ENCODE results near the gene KPTN.

Gene KPTN

DNA sequence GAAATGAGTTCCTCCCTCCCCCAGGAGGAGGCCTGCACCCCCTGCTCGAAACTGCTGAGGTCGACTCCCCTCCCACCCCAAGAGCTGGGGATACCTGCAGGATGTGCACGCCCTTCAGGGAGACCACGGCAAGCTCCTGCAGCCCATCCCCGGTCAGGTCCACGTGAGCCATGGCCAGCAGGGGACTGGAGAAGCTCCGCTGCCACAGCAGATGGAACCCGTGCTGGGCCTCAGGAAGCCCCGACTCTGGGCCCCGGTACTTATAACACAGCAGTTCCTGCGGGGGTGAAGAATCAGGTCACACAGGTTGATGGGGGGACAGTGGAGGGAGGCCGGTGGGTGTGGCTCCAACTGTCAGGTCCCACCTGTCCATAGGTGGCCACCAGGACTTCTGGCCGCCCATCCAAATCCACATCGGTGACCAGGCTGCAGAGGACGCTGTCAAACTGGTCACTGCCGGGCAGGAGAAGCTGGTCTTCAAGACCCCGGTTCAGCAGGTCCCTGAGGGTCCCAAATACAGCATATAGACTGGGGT is 7.5 kb downstream of the KPTN start:
- no peaks in the 10 kb centered on the region; the same call in 1 of the 2 replicates for H4K20me1 ChIP-seq (ENCODE audit: insufficient read depth, low read length)
- no peaks in the 10 kb centered on the region for H3K9me2 ChIP-seq (replicated peaks; ENCODE audit: insufficient read depth, low read length)
- H3K27me3 ChIP-seq (replicated peaks; ENCODE audit: insufficient read depth, low read length): peaks cover 39% of the 10 kb centered on the region
- no peak overlapping the region for H3K4me3 ChIP-seq (ENCODE audit: low read length)
- H3F3A ChIP-seq (ENCODE audit: insufficient read depth, low read length): no peaks in the 10 kb centered on the region
- H3K36me3 ChIP-seq (replicated peaks; ENCODE audit: insufficient read depth, low read length): no peaks in the 10 kb centered on the region
- H3K4me1 ChIP-seq (ENCODE audit: low read length): no peaks in the 10 kb centered on the region
- H2AFZ ChIP-seq (ENCODE audit: low read length): no peak overlapping the region
- H3K4me2 ChIP-seq (ENCODE audit: low read depth, low read length): no peak overlapping the region
- H3K27ac ChIP-seq (ENCODE audit: low read length): no peak overlapping the region
- TF ChIP-seq, protein P1, sequence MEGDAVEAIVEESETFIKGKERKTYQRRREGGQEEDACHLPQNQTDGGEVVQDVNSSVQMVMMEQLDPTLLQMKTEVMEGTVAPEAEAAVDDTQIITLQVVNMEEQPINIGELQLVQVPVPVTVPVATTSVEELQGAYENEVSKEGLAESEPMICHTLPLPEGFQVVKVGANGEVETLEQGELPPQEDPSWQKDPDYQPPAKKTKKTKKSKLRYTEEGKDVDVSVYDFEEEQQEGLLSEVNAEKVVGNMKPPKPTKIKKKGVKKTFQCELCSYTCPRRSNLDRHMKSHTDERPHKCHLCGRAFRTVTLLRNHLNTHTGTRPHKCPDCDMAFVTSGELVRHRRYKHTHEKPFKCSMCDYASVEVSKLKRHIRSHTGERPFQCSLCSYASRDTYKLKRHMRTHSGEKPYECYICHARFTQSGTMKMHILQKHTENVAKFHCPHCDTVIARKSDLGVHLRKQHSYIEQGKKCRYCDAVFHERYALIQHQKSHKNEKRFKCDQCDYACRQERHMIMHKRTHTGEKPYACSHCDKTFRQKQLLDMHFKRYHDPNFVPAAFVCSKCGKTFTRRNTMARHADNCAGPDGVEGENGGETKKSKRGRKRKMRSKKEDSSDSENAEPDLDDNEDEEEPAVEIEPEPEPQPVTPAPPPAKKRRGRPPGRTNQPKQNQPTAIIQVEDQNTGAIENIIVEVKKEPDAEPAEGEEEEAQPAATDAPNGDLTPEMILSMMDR (IDR thresholded peaks at IDR 0.05; ENCODE audit: low read length): no peak
- TF ChIP-seq EZH2phosphoT487 (IDR thresholded peaks at IDR 0.05; ENCODE audit: low read length) (no peak), EZH2 (optimal IDR thresholded peaks at IDR 0.05; ENCODE audit: low read depth, low read length) (no peak)
- no peaks in the 10 kb centered on the region for H3K79me2 ChIP-seq (ENCODE audit: low read length)
- DNase-seq: no peak
- H3K9me3 ChIP-seq (replicated peaks; ENCODE audit: insufficient read depth, low read length): no peaks in the 10 kb centered on the region
- H3K9ac ChIP-seq (ENCODE audit: low read length): no peak overlapping the region

DNA sequence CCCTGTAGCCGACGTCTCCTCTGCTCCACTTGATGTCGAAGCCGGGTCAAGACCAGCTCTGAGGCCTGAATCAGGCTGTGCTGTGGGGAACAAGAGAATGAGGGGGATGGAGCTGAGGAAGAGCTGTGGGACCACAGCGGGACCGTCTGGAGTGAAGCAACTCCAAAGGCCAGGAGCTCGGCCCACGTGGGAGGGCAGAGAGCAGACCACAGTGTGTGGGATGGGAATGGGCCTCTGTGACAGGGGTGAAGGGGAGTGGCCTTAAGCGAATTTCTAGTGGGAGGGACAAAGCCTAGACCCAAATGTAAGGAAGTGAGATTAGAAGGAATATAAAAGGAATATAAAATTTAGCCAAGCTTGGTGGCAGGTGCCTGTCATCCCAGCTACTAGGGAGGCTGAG is 8.6 kb downstream of the KPTN start:
- TF ChIP-seq, protein P1 (IDR thresholded peaks at IDR 0.05; ENCODE audit: low read length): no peak
- no peak for TF ChIP-seq EZH2phosphoT487 (IDR thresholded peaks at IDR 0.05; ENCODE audit: low read length)
- no peak for TF ChIP-seq EZH2 (optimal IDR thresholded peaks at IDR 0.05; ENCODE audit: low read depth, low read length)
- Histone ChIP-seq H3K9me2 (replicated peaks; ENCODE audit: insufficient read depth, low read length) (no peaks in the 10 kb centered on the region), H3K27ac (ENCODE audit: low read length) (no peak overlapping the region), H3F3A (ENCODE audit: insufficient read depth, low read length) (no peaks in the 10 kb centered on the region), H3K4me2 (ENCODE audit: low read depth, low read length) (no peak overlapping the region), H3K4me1 (ENCODE audit: low read length) (no peaks in the 10 kb centered on the region), H3K9ac (ENCODE audit: low read length) (no peak overlapping the region), H3K27me3 (replicated peaks; ENCODE audit: insufficient read depth, low read length) (peaks cover 43% of the 10 kb centered on the region), H4K20me1 (ENCODE audit: insufficient read depth, low read length) (no peaks in the 10 kb centered on the region; the same call in 1 of the 2 replicates), H3K9me3 (replicated peaks; ENCODE audit: insufficient read depth, low read length) (no peaks in the 10 kb centered on the region), H2AFZ (ENCODE audit: low read length) (no peak overlapping the region), H3K4me3 (ENCODE audit: low read length) (no peak overlapping the region), H3K79me2 (ENCODE audit: low read length) (no peaks in the 10 kb centered on the region), H3K36me3 (replicated peaks; ENCODE audit: insufficient read depth, low read length) (no peaks in the 10 kb centered on the region)
- no peak for DNase-seq

DNA sequence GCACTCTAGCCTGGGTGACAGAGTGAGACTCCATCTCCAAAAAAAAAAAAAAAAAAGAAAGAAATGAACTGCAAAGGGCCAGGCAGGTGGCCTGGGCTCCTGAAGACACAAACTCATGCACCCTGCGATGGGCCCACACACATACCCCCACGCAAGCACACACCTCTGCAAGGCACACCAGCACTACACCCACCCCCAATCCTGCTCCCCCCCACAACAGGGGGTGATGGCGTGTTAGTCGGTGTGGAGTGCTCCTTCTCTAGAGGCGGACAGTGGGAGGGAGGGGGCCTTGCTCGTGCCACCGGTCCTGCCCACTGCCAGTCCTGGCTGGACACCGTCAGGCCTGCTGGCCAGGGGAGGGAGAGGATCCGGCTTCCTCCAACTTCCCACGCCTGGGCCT is 10.7 kb downstream of the KPTN start:
- H3K36me3 ChIP-seq (replicated peaks; ENCODE audit: insufficient read depth, low read length): no peaks in the 10 kb centered on the region
- no peak overlapping the region for H2AFZ ChIP-seq (ENCODE audit: low read length)
- no peaks in the 10 kb centered on the region for H3K79me2 ChIP-seq (ENCODE audit: low read length)
- H3K9me2 ChIP-seq (replicated peaks; ENCODE audit: insufficient read depth, low read length): no peaks in the 10 kb centered on the region
- peaks cover 64% of the 10 kb centered on the region for H3K27me3 ChIP-seq (replicated peaks; ENCODE audit: insufficient read depth, low read length)
- H3K9me3 ChIP-seq (replicated peaks; ENCODE audit: insufficient read depth, low read length): no peaks in the 10 kb centered on the region
- no peaks in the 10 kb centered on the region for H3K4me1 ChIP-seq (ENCODE audit: low read length)
- no peak overlapping the region for H3K4me2 ChIP-seq (ENCODE audit: low read depth, low read length)
- no peak for DNase-seq
- H3K9ac ChIP-seq (ENCODE audit: low read length): no peak overlapping the region
- no peak overlapping the region for H3K27ac ChIP-seq (ENCODE audit: low read length)
- no peaks in the 10 kb centered on the region; the same call in 1 of the 2 replicates for H4K20me1 ChIP-seq (ENCODE audit: insufficient read depth, low read length)
- no peak overlapping the region for H3K4me3 ChIP-seq (ENCODE audit: low read length)
- H3F3A ChIP-seq (ENCODE audit: insufficient read depth, low read length): no peaks in the 10 kb centered on the region
- TF ChIP-seq, protein P1 (IDR thresholded peaks at IDR 0.05; ENCODE audit: low read length): no peak
- TF ChIP-seq EZH2 (optimal IDR thresholded peaks at IDR 0.05; ENCODE audit: low read depth, low read length): no peak
- TF ChIP-seq EZH2phosphoT487 (IDR thresholded peaks at IDR 0.05; ENCODE audit: low read length): no peak

All from MM.1S (cell line).